CD14-positive monocyte (primary cell): ENCODE measurements around the gene LRRK1. TPM values are rescaled to one million over a fixed set of nuclear protein-coding genes. Genes with fewer than 3 reads are reported as not detected.

Experiments
- DNase-seq, 3 donors: peaks; one replicate each; pipeline ENCODE4 v3.0.0-alpha.2; 2011 to 2022
- H2AFZ ChIP-seq: 2 replicates; pipeline ENCODE4 v1.6.0; 2012; ENCODE audit warnings: mild to moderate bottlenecking, low read depth, low read length, inconsistent platforms; ENCODE audit not compliant: insufficient read depth, poor library complexity, severe bottlenecking
- H3K27ac ChIP-seq, 2 donors: 1 replicate in 1 of 2; 2 replicates in 1 of 2; pipeline ENCODE4 v1.5.1; 2012 to 2013; ENCODE audit warnings: low read length in 2 of 2, control low read depth in 1 of 2, inconsistent platforms in 1 of 2, low read depth in 1 of 2, mild to moderate bottlenecking in 1 of 2
- H3K27me3 ChIP-seq, 2 donors: one replicate each; pipeline versions ENCODE4 v1.6.0 to v1.6.1; 2011 to 2013; ENCODE audit warnings: low read length in 2 of 2; ENCODE audit not compliant: control insufficient read depth in 2 of 2, insufficient read depth in 2 of 2
- H3K36me3 ChIP-seq, 2 donors: replicated peaks in 1 of 2; 1 replicate in 1 of 2; 2 replicates in 1 of 2; pipeline versions ENCODE4 v1.5.1 to v1.6.1; 2012 to 2013; ENCODE audit warnings: low read length in 2 of 2, control low read depth in 1 of 2, inconsistent platforms in 1 of 2, mild to moderate bottlenecking in 1 of 2; ENCODE audit not compliant: insufficient read depth in 2 of 2, control insufficient read depth in 1 of 2
- H3K4me1 ChIP-seq, 2 donors: 1 replicate in 1 of 2; 2 replicates in 1 of 2; pipeline versions ENCODE4 v1.5.1 to v1.6.1; 2012 to 2013; ENCODE audit warnings: low read length in 2 of 2, control low read depth in 1 of 2, inconsistent platforms in 1 of 2, mild to moderate bottlenecking in 1 of 2, moderate library complexity in 1 of 2; ENCODE audit not compliant: insufficient read depth in 2 of 2, control insufficient read depth in 1 of 2
- H3K4me2 ChIP-seq: replicated peaks from 2 replicates; pipeline ENCODE3; 2012; ENCODE audit warnings: low read length, moderate library complexity, mild to moderate bottlenecking; ENCODE audit not compliant: poor library complexity, severe bottlenecking; ENCODE audit errors: extremely low read depth
- H3K4me3 ChIP-seq, 3 experiments: fragments of 200-600 bp in 1 of 3; sonication (generic) in 1 of 3; replicated peaks in 1 of 3; 1 replicate in 2 of 3; 2 replicates in 1 of 3; pipeline ENCODE4 v1.5.1; 2011 to 2013; ENCODE audit warnings: low read length in 3 of 3, mild to moderate bottlenecking in 3 of 3, control low read depth in 2 of 3, low read depth in 2 of 3, inconsistent platforms in 1 of 3, moderate library complexity in 1 of 3
- H3K79me2 ChIP-seq: 2 replicates; pipeline ENCODE4 v1.6.0; 2012; ENCODE audit warnings: mild to moderate bottlenecking, control low read depth, inconsistent platforms, low read length, moderate library complexity; ENCODE audit not compliant: insufficient read depth
- H3K9ac ChIP-seq: 2 replicates; pipeline ENCODE4 v1.6.0; 2017; ENCODE audit warnings: low read length, mild to moderate bottlenecking; ENCODE audit not compliant: insufficient read depth, poor library complexity, severe bottlenecking
- H3K9me3 ChIP-seq, 2 donors: replicated peaks in 1 of 2; 1 replicate in 1 of 2; 2 replicates in 1 of 2; pipeline versions ENCODE4 v1.5.1 to v1.6.1; 2012 to 2013; ENCODE audit warnings: low read length in 2 of 2, control low read depth in 1 of 2; ENCODE audit not compliant: control insufficient read depth in 1 of 2, insufficient read depth in 1 of 2
- H4K20me1 ChIP-seq: 2 replicates; pipeline ENCODE4 v1.6.0; 2012; ENCODE audit warnings: mild to moderate bottlenecking, low read length, control low read depth, moderate library complexity; ENCODE audit not compliant: insufficient read depth
- H3K27ac Mint-ChIP-seq, 7 donors: one replicate each; pipeline ENCODE4 v1.8.0; 2020; ENCODE audit warnings: mild to moderate bottlenecking in 7 of 7, mixed read lengths in 7 of 7, moderate library complexity in 6 of 7, inconsistent platforms in 2 of 7
- H3K27me3 Mint-ChIP-seq, 3 donors: one replicate each; pipeline ENCODE4 v1.8.0; 2021 to 2022; ENCODE audit warnings: low read depth in 3 of 3, mild to moderate bottlenecking in 3 of 3, mixed read lengths in 3 of 3, moderate library complexity in 3 of 3, inconsistent platforms in 1 of 3
- H3K36me3 Mint-ChIP-seq, 2 donors: one replicate each; pipeline ENCODE4 v1.8.0; 2020; ENCODE audit warnings: mixed read lengths in 2 of 2, inconsistent platforms in 1 of 2, mild to moderate bottlenecking in 1 of 2
- H3K4me1 Mint-ChIP-seq: one replicate; pipeline ENCODE4 v1.8.0; 2020; ENCODE audit warnings: mild to moderate bottlenecking, mixed read lengths
- H3K4me3 Mint-ChIP-seq, 2 donors: one replicate each; pipeline ENCODE4 v1.8.0; 2020; ENCODE audit warnings: mild to moderate bottlenecking in 2 of 2, mixed read lengths in 2 of 2, moderate library complexity in 1 of 2
- H3K9me3 Mint-ChIP-seq, 7 donors: one replicate each; pipeline ENCODE4 v1.8.0; 2020 to 2022; ENCODE audit warnings: mixed read lengths in 7 of 7, mild to moderate bottlenecking in 6 of 7, moderate library complexity in 6 of 7, inconsistent platforms in 2 of 7
- WGBS: methylation state at CpG from one replicate; pipeline ENCODE4 v1.1.5; 2013; ENCODE audit warnings: missing lambda C conversion rate; ENCODE audit not compliant: insufficient coverage; 5-methylcytosine and 5-hydroxymethylcytosine counted together
- intact Hi-C, 2 donors: fragments of 100-400 bp; cut with micrococcal nuclease; formaldehyde crosslinking; loops; one replicate each; pipeline versions ENCODE4 v1.15.0 to v1.15.1; 2023
- polyA plus RNA-seq, 3 donors: library from polyadenylated mRNA; depleted of rRNA in 1 of 3; unstranded in 2 of 3; stranded (reverse) in 1 of 3; fragments of 300-500 nt in 2 of 3; fragments of >200 nt in 1 of 3; fragmentation: Illumina TruSeq in 2 of 3; gene quantifications; 1 replicate in 2 of 3; 2 replicates in 1 of 3; pipeline ENCODE4 v1.2.3, GENCODE V29; 2012 to 2021
- TF ChIP-seq, protein P1 (sequence below): fragments of 200-600 bp; IDR thresholded peaks from one replicate; pipeline ENCODE4 v1.8.0; 2022; ENCODE audit warnings: antibody characterized with exemption, mild to moderate bottlenecking

LRRK1 gene
- polyA plus RNA-seq, 3 donors, result 1.7 to 18.9 (median 5.4) TPM

DNA sequence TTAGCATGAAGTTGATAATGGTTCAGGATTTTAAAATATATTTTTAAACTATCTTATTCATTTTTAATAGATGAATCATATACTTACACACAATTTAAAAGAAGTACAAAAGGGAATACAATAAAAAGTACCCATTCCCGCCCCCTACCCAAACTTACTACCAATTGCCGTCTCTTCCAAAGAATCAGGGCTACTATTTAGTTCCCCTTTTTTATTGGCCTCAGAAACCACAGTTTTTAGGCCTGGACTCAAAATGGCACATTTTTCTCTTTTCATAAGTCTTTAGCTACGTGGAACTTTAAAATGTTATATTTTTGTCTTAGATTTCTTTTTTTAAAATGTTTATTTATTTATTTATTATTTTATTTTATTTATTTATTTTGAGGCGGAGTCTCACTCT is 18.0 kb downstream of the LRRK1 start:
- no peak overlapping the region for H3K9ac ChIP-seq
- intact Hi-C loops, result no loop called here
- peaks cover 55 to 56% of the 10 kb centered on the region in 2 donors for H3K4me1 ChIP-seq
- peaks cover 0 to 2% of the 10 kb centered on the region in 2 donors for H3K36me3 ChIP-seq
- 10% methylated on average over 2 of the region's 4 CpGs for WGBS
- H3K27me3 ChIP-seq, result no peaks in the 10 kb centered on the region
- no peak overlapping the region for H3K27ac ChIP-seq
- no peak overlapping the region for H3K4me2 ChIP-seq
- Mint-ChIP-seq H3K4me3 (no peak overlapping the region), H3K27me3 (peaks cover 0 to 1% (median 0%) of the 10 kb centered on the region in 3 donors), H3K36me3 (peaks cover 20 to 22% of the 10 kb centered on the region in 2 donors), H3K4me1 (peaks cover 30% of the 10 kb centered on the region), H3K27ac (no peak overlapping the region), H3K9me3 (no peaks in the 10 kb centered on the region)
- TF ChIP-seq, protein P1, sequence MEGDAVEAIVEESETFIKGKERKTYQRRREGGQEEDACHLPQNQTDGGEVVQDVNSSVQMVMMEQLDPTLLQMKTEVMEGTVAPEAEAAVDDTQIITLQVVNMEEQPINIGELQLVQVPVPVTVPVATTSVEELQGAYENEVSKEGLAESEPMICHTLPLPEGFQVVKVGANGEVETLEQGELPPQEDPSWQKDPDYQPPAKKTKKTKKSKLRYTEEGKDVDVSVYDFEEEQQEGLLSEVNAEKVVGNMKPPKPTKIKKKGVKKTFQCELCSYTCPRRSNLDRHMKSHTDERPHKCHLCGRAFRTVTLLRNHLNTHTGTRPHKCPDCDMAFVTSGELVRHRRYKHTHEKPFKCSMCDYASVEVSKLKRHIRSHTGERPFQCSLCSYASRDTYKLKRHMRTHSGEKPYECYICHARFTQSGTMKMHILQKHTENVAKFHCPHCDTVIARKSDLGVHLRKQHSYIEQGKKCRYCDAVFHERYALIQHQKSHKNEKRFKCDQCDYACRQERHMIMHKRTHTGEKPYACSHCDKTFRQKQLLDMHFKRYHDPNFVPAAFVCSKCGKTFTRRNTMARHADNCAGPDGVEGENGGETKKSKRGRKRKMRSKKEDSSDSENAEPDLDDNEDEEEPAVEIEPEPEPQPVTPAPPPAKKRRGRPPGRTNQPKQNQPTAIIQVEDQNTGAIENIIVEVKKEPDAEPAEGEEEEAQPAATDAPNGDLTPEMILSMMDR, result no peak
- DNase-seq, result no peak
- H4K20me1 ChIP-seq, result peaks cover 3% of the 10 kb centered on the region
- no peak overlapping the region for H2AFZ ChIP-seq
- H3K9me3 ChIP-seq, result no peaks in the 10 kb centered on the region
- H3K4me3 ChIP-seq, result no peak overlapping the region
- peaks cover 44% of the 10 kb centered on the region for H3K79me2 ChIP-seq

DNA sequence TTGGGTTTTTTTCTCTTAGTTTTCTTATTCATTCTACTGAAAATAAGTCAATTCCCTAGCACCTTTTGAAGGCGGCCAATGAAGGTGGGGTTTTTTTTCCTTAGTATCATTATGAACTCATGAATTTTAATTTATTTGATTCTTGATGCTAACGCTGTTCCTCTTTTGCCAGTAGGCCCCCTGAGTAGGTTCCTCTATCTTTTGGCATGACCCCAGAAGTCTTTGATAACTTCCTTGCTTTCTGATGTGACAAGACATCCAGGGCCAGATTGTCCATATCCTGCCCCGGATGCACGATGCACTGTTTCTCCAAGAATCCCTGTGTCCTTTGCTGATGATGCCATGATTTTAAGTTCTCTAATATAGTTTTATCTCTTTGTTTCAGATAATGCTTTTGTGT is 20.6 kb downstream of the LRRK1 start:
- peak overlapping the region in 1 of 2 donors; percentile 96 for H3K27ac ChIP-seq

More for the DNA sequence above, 20.6 kb downstream of the LRRK1 start:
- Mint-ChIP-seq H3K36me3 (peaks cover 26 to 27% of the 10 kb centered on the region in 2 donors), H3K4me3 (no peak overlapping the region), H3K4me1 (peaks cover 29% of the 10 kb centered on the region), H3K27me3 (peaks cover 0 to 1% (median 0%) of the 10 kb centered on the region in 3 donors), H3K9me3 (no peaks in the 10 kb centered on the region), H3K27ac (no peak overlapping the region)
- peak overlapping the region; percentile 24 for H3K9ac ChIP-seq
- intact Hi-C loops, result loop anchor here in 1 of 2 donors (10.0 kb wide), 1 partner anchor 715 kb away; the partner anchor contains the start of gene TM2D3
- H3K36me3 ChIP-seq, result peaks cover 0 to 3% of the 10 kb centered on the region in 2 donors
- peaks cover 53 to 58% of the 10 kb centered on the region in 2 donors for H3K4me1 ChIP-seq
- DNase-seq, result peak; percentile 42 to 69 (median 54)
- H2AFZ ChIP-seq, result no peak overlapping the region
- H3K4me3 ChIP-seq, result no peak overlapping the region
- peaks cover 56% of the 10 kb centered on the region for H3K79me2 ChIP-seq
- H3K4me2 ChIP-seq, result no peak overlapping the region
- TF ChIP-seq, protein P1, result no peak
- 0% methylated on average over 2 of the region's 4 CpGs for WGBS
- H3K9me3 ChIP-seq, result no peaks in the 10 kb centered on the region
- H3K27me3 ChIP-seq, result no peaks in the 10 kb centered on the region
- H4K20me1 ChIP-seq, result no peaks in the 10 kb centered on the region
